ENCODE data around the gene NADK.

GRCh38 chr1:1732381-1732780 lies 45.9 kb downstream of the NADK start:
- TF ChIP-seq CTCF (IDR thresholded peaks at IDR 0.05; ENCODE audit: low read depth, low read length, poor library complexity, severe bottlenecking) = no peak
- TF ChIP-seq EZH2phosphoT487 (IDR thresholded peaks at IDR 0.05; ENCODE audit: borderline replicate concordance, low read length) = no peak
